HG03196 (cell line): Measurements from ENCODE around the gene SEZ6.

Source experiments
- ATAC-seq: cut with Tn5 transposase; IDR thresholded peaks from one replicate; pipeline ENCODE4 v1.9.1; 2021; ENCODE audit not compliant: unreplicated experiment

The SEZ6 gene, protein sequence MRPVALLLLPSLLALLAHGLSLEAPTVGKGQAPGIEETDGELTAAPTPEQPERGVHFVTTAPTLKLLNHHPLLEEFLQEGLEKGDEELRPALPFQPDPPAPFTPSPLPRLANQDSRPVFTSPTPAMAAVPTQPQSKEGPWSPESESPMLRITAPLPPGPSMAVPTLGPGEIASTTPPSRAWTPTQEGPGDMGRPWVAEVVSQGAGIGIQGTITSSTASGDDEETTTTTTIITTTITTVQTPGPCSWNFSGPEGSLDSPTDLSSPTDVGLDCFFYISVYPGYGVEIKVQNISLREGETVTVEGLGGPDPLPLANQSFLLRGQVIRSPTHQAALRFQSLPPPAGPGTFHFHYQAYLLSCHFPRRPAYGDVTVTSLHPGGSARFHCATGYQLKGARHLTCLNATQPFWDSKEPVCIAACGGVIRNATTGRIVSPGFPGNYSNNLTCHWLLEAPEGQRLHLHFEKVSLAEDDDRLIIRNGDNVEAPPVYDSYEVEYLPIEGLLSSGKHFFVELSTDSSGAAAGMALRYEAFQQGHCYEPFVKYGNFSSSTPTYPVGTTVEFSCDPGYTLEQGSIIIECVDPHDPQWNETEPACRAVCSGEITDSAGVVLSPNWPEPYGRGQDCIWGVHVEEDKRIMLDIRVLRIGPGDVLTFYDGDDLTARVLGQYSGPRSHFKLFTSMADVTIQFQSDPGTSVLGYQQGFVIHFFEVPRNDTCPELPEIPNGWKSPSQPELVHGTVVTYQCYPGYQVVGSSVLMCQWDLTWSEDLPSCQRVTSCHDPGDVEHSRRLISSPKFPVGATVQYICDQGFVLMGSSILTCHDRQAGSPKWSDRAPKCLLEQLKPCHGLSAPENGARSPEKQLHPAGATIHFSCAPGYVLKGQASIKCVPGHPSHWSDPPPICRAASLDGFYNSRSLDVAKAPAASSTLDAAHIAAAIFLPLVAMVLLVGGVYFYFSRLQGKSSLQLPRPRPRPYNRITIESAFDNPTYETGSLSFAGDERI

DNA sequence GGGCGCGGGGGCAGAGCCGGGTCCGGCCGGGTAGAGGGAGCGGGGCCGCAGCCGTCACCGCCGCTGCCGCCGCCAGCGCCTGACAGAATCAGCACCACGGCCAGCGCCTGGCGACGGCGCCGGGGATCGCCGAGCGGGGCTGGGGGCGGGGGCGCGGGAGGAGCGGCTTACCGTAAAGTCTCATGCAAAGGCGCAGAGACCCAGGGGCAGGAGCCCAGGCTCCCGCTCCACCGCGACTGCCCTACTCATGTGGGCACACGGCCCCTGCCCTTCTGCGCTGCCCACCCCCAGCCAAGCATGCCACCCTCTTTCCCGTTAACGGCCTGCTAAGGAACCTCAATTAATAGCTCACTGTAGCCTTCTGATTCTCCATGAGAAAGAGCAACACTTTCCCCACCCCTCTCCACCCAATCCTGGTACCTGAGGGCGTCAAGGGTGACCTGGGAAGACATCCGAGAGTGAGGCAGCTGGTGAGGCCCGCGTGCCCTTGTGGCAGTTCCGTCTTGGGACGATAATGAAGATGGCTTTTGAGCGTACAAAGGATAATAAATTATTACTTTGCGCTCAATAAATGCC is at the start of gene SEZ6:
TSS of gene SEZ6 (minus strand) at position 98 of the 576 bp plus-strand sequence. CDS start 164 bp downstream, outside the sequence.
- no peak for ATAC-seq

DNA sequence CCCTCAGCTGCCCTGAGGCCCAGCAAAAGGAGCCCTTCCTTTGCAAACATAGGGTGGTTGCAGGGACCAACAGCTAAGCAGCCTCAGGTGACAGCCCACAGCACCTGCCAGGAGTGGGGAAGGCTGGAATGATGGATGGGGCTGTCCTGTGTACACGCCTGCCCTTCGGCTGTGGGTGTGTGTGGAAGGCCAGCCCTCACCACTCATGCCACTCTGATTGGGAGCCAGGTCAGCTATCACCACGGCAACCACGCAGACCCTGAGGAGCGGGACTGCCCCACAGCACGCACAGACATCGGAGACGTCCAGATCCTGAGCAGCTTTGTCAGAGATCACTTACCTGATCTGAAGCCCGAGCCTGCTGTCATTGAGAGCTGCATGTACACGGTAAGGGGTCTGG is 49.0 kb upstream of the SEZ6 start:
- no peak for ATAC-seq

DNA sequence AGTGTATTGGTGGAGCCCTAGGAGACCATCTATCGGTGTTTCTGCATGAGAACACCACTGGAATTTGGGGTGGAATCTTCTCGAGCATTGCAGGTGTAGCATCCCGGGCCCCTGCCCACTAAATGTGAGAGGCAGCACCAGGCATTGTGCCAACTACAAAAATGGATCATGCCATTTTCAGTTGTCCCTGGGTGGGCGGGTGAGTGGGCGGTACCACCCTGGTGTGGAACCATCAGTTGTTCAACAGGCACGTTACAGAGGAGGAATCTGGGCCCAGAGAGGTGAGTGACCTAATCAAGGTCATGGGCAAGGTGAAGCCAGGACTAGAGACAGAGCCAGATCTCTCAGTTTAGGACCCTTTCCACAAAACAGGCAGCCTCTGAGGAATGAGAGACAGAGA is 45.9 kb upstream of the SEZ6 start:
- ATAC-seq: no peak

DNA sequence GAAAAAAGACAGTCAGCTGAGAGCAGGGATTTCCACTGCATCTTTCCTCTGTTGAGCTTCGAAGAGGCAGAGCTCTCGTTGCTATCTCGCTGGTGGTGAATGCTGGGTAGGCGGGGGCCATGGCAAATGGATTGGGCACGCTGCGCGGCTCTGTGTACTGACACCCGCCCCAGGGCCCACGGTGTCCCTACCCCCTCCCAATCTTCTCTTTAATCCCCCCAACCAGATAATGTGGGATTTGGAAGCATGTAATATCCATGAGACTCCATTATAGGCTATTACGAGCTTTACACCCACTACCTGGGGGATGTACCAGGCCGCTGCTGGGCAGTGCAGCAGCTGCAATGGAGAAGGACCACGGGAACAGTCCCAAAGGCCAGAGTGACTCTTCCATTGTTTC is 45.4 kb upstream of the SEZ6 start:
- ATAC-seq: no peak

DNA sequence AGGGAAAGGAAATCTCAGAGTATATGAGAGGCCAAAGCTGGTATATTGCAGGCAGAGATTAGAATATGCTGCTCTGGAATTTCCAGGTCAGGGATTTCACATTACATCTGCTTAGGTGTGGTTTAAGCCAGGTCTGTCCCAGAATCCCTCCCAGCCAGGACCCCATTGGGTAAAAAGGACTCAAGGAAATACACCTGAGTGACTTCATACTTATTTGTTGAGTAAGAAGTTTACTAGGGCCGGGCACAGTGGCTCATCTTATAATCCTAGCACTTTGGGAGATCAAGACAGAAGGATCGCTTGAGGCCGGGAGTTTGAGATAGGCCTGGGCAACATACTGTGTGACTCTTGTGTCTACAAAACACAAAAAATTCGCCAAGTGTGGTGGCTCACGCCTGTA is 44.3 kb upstream of the SEZ6 start:
- no peak for ATAC-seq

DNA sequence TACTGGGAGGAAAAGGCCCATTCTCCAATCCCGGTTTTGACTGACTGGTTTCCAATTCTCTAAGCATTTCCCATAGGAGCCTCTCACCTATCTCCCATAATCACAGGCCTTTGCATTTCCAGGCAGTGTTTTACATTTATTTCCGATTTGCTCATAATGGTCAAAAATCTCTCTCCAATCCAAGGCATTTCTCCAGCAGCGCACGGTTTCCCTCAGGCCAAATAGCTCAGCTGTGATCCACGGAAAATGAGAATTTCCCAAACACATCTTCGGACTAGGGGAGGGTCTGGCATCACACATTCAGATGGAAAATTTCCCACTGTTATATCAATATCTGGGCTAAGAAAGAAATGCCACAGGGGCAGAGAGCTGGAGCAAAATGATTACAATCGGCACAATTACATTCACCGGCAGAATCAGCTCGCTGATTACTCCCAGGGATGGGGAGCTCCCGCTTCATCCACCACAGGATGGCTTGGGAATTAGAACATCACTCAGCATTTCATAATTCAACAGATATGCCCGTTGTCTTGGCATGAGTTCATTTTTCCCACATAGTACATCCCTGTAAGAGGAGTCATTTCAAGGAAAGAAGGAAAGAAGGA is 43.8 kb upstream of the SEZ6 start:
- no peak for ATAC-seq

DNA sequence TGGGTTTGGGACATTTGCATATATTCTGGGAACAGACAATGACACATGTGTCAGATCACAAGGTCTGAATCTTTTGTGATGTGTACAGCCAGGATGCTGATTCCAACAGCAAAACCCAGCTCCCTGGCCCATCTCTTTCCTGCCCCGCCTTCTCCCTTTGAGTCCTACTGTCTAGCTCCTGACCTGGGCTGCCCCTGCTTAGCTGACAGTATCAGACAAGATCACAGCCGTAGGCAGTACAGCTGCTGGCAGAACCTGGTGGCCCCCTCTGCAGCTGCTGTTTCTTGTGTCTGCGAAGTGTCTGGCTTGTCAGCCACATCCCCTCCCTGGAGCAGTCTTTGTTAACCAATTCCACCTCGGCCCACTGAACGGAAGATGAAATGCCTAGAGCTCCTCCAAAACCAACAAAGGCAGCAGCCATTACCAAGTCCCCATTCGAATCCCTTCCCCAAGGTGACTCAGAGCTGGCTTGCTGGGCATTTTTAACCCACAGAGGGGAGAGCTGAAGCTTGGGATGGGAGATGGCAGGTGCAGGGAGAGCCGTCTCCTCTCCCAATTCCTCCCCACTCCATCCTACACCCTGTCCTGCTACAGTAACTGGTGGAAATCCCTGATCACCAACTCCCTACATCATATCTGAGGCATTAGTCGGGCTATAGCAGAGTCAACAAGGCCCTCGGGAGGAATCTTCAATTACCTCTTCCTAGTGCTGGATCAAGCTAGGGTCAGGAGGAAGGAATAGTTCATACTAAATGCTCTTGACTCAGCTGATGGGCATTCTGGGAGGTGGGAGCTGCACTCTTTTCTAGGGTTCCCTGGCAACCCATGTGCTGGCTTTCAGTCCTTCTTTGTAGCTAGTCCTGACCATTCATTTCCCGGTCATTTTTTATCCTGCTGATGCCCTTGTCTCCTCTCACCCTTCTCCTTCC is 42.9 kb upstream of the SEZ6 start:
- no peak for ATAC-seq

DNA sequence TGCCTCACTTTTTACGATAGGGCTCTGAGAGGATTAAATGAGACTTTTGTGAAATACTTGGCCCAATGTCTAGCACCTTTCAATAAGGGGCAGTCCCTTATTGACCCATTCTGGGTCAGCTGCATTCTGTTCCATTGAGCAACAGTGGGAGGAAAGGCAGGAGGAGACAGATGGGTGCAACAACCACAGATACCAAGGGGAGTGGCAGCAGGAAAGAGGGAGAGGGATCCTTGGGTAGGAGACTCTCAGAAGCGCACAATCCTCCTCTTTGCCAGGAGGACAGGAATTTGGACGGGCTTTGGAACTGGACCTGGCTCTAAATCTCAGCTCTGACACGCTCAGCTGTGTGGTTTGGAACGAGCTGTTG is 40.6 kb upstream of the SEZ6 start:
- no peak for ATAC-seq

DNA sequence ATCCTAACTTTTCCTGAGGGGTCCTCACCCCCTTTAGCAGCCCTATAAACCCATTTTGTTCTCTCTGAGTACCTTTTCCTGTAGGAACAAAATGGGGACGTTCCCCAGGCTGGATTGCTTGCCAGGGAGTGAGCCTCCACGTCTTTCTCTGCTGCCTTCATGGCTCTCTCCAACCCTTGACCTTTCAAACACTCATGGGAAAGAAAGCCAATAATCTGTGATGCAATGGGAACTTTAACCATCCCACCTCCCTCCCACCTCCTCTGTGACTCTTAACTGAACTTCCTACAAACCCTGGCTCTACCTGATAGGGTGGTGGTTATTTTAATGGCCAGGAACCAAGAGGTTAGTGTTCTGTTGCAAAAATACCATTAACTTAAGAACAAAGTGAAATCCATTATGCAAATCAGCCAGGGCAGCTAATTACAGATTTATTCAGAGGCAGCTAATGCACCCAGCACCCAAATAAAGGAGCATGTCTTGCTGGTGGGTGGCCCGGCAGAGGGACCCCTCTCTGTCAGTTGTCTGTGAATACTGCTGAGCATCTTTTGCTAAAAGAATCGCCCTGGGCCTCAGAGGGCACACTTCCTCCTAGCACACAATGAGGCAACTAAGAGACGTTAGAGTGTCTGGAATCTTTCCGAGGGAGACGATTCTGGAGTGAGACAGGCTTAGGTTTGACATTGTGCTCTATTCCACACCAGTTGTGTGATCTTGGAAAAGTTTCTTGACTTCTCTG is 40.1 kb upstream of the SEZ6 start:
- no peak for ATAC-seq

DNA sequence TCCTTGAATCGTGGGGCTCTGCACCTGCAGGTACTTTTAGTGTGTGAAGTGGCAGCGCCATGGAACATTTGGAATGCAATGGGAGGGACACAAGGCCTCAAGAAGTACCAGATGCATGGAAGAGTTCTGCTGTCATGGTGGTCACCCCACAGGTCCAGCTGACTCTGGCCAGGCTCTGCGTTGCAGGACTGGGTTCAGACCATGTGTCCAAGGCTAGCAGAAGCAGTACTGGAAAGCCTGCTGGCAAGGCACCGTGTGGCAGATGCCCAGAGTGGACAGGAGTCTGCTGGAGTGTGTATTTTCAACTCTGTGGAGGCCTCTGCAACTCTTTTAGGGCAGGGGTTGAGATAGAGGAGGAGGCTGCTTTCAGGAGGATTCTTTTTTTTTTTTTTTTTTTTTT is 39.2 kb upstream of the SEZ6 start:
- no peak for ATAC-seq

DNA sequence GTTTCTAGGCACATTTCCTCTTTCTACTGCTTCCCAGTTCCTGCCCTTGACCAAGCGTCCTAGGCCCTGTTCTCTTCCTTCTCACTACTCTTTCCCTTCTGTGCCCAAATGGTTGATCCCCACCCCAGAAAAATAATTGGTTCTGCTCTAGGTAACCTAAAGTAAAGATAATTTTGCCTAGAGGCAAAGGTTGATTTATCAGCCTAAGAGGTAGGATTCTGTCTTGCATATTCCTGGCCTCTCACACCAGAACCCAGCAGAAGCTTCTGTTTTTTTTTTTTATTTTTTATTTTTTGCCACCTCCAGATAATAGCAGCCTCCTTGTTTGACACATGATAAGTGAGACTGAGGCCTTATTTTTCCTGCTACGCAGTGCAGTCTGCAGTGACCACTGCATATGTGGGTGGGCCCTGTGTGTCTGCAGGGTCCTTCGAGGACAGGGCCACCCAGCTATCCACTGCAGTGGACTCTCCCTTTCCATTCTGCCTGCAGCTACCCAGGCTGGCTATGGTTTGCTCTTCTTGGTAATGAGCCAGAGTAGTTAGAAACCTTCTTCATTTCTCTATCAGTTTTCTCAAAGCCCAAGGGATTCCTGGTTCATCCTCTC is 37.8 kb upstream of the SEZ6 start:
- ATAC-seq: no peak

DNA sequence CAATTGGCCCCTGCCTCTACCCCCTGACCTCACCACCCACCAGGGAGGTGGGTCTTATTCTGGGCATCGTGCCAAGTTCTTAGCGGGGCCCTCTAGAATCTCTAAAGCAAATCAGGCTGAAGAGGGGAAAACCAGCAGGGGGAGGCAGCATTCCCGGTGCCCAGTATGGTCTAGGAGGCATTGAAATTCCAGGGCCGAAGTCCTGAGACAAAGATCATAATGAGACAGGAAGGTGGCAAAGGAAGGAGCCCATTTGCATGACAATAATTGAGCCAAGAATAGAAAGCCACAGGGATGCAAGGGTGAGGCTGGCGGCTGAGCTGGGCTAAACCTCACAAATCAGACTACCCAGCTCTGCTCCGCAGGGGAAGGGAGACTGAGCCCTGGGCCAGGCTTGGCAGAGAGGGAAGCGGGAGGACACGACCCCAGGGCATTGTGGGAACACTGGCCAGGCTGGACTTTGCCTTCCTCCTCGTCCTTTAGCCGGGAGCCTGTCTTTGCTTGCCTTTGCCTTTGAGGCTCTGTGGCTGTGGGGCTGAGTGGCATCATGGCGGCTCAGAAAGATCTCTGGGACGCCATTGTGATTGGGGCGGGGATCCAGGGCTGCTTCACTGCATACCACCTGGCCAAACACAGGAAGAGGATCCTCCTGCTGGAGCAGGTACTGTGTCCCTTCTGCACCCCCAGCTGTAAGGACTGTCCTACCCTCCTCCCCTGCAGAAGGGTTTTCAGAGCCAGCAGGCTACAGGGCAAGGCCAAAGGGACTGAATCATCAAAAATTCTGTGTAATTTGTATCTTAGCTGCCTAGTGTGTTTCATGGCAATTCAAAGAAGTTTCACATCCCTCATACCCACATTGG is 37.1 kb upstream of the SEZ6 start, which contains the start of gene PIPOX:
TSS of gene PIPOX (plus strand) at position 463 of the 860 bp plus-strand sequence. CDS start at position 548, 85 bp downstream.
- ATAC-seq: no peak

DNA sequence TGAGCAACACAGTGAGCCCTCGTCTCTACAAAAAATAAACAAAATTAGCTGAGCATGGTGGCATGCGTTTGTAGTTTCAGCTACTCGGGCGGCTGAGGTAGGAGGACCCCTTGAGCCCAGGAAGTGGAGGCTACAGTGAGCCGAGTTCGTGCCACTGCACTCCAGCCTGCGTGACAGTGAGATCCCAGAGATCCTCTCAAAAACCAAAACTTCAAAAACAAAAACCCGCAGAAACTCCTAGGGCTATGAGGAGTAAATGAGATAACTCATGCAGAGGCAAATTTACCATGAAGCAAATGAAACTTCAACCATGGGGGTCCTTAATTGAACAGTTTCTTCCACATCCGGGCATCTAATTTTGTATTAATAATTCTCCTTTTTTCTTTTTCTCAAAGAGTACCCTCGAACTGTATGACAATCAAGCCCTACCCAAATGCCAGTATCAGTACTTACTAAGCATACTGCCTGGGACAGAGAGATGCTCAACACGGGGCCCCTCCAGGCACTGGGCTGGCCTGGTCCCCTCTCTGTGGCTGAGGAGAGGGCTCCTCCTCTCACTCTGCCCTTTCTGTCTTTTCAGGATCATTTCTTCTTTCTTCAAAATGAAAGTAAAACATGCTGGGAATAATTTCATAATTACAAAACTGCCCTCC is 36.3 kb upstream of the SEZ6 start:
- no peak for ATAC-seq

DNA sequence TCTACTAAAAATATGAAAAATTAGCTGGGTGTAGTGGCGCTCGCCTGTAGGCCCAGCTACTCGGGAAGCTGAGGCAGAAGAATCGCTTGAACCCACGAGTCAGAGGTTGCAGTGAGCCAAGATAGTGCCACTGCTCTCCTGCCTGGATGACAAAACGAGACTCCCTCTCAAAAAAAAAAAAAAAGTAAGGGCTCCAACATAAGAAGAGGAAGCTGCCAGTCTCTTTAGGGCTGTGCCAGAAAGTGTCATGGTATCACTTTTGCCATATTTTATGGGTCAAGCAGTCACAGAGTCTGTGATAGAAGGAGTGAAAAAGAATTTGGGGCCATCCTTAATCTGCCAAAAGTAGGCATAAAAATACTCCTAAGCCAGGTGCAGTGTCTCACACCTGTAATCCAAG is 35.7 kb upstream of the SEZ6 start:
- ATAC-seq: no peak

DNA sequence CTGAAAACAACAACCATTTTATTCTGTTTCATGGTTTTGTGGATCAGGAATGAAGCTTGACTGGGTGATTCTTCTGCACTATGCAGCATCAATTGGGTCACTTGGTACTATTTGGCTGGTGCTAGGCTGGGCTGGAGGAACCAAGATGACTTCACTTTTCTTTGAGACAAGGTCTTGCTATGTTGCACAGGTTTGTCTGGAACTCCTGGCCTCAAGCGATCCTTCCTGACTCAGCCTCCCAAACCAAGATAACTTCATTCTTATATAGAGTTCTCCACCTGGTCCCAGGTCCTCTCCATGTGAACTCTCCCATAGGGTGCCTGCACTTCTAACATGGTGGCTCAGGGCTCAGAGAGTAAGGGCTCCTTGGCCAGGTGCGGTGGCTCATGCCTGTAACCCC is 35.3 kb upstream of the SEZ6 start:
- ATAC-seq: no peak

DNA sequence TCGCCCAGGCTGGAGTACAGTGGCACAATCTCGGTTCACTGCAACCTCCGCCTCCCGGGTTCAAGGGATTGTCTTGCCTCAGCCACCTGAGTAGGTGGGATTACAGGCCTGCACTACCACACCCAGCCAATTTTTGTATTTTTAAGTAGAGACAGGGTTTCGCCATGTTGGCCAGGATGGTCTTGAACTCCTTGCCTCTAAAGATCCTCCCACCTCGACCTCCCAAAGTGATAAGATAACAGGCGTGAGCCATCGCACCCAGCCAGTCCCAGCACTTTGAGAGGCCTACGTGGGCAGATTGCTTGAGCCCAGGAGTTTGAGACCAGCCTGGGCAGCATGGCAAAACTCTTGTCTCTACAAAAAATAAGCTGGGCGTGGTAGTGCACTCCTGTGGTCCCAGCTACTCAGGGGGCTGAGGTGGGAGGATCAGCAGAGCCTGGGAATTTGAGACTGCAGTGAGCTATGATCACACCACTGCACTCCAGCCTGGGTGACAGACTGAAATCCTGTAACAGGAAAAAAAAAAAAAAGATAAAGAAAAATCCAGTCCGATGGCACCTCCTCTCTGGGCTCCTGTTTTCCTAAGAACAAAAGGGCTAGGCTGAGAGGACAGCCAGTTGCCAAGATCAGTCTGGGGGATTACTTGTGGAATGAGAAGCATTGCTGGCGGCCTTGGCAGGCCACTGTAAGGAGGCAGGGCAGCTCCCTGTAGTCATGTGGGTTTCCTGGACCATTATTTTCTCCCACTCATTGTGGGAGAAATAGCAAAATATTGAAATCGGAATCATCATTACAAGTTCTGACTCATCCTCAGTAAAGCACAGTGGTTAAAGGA is 34.1 kb upstream of the SEZ6 start:
- ATAC-seq: no peak
